GM18511 (cell line): ENCODE data around the gene SALL4.
"Not testable (repeated sequence)": the region's sequence is repeated elsewhere in the genome, so short reads cannot be mapped to it uniquely, and the experiment has no call there.

Experiments used
- ATAC-seq: cut with Tn5 transposase; IDR thresholded peaks from one replicate; pipeline ENCODE4 v1.9.1; 2021; ENCODE audit warnings: mild to moderate bottlenecking, moderate library complexity; ENCODE audit not compliant: unreplicated experiment

SALL4 gene

GRCh38 chr20:51767867-51768758 lies 34.2 kb downstream of the SALL4 start, which contains the start of gene ATP9A:
Gene ATP9A (minus strand): TSS chr20:51768390. CDS start chr20:51768369, 21 bp downstream.
- ATAC-seq: no peak

- no peak for ATAC-seq
These were observed 35.1 kb downstream of the SALL4 start for GRCh38 chr20:51766994-51767866.

- not testable (repeated sequence) for ATAC-seq
These were observed 36.9 kb downstream of the SALL4 start for GRCh38 chr20:51765381-51765780.

GRCh38 chr20:51763965-51764602 lies 38.2 kb downstream of the SALL4 start:
- no peak for ATAC-seq

- ATAC-seq: no peak
These were observed 41.3 kb downstream of the SALL4 start for GRCh38 chr20:51760905-51761546.

GRCh38 chr20:51759769-51760510 lies 42.4 kb downstream of the SALL4 start:
- no peak for ATAC-seq

- ATAC-seq: no peak
These were observed 43.3 kb downstream of the SALL4 start for GRCh38 chr20:51758978-51759544.

- no peak for ATAC-seq
These were observed 45.1 kb downstream of the SALL4 start for GRCh38 chr20:51757226-51757625.

- ATAC-seq: no peak
These were observed 45.7 kb downstream of the SALL4 start for GRCh38 chr20:51756653-51757052.

GRCh38 chr20:51753220-51753619 lies 49.1 kb downstream of the SALL4 start:
- ATAC-seq: not testable (repeated sequence)

GRCh38 chr20:51752343-51752951 lies 49.9 kb downstream of the SALL4 start:
- no peak for ATAC-seq

GRCh38 chr20:51750770-51751388 lies 51.4 kb downstream of the SALL4 start:
- no peak for ATAC-seq

- peak; percentile 58 for ATAC-seq
These were observed 52.1 kb downstream of the SALL4 start for GRCh38 chr20:51750037-51750769.

GRCh38 chr20:51749674-51750036 lies 52.7 kb downstream of the SALL4 start:
- ATAC-seq: no peak

- no peak for ATAC-seq
These were observed 55.0 kb downstream of the SALL4 start for GRCh38 chr20:51747182-51747911.

- no peak for ATAC-seq
These were observed 56.5 kb downstream of the SALL4 start for GRCh38 chr20:51745804-51746203.

- no peak for ATAC-seq
These were observed 61.5 kb downstream of the SALL4 start for GRCh38 chr20:51740838-51741237.
